IMR-90 (cell line): ENCODE data around the gene RBM39. TPM values are rescaled to one million over a fixed set of nuclear protein-coding genes. Genes with fewer than 3 reads are reported as not detected.
A peak's percentile ranks its signal among the peaks of the same experiment; 100 is the strongest.

ENCODE experiments used
- ATAC-seq: fragments of 200-7000 bp; cut with Tn5 transposase; 2 replicates; pipeline ENCODE4 v1.9.1; 2020; ENCODE audit warnings: low read depth, mild to moderate bottlenecking, moderate library complexity
- BruUV-seq: library from RNA; stranded (reverse); fragments of 400-500 nt; replicated peaks from 2 replicates; lab custom pipeline; 2021; lab: Mats Ljungman, UMichigan
- CTCF ChIA-PET: fragments of 300-600 bp; formaldehyde crosslinking; extraction: SDS; loops from one replicate; lab custom pipeline; 2021; ENCODE audit warnings: antibody characterized with exemption; lab: Yijun Ruan, JAX
- POLR2A ChIA-PET: fragments of 300-600 bp; sonication (Branson Sonifier 250); formaldehyde crosslinking; loops from one replicate; lab custom pipeline; 2022; ENCODE audit warnings: antibody characterized with exemption; ENCODE audit not compliant: unreplicated experiment; lab: Charles Lee
- DNase-seq: peaks from one replicate; pipeline ENCODE4 v3.0.0; 2013
- H2AFZ ChIP-seq: replicated peaks from 2 replicates; pipeline ENCODE3; 2013; ENCODE audit warnings: low read length, mild to moderate bottlenecking; ENCODE audit not compliant: poor library complexity
- H2AK5ac ChIP-seq: 2 replicates; pipeline ENCODE4 v1.6.1; 2013; ENCODE audit warnings: low read depth, low read length, inconsistent platforms
- H2AK9ac ChIP-seq: replicated peaks from 2 replicates; pipeline ENCODE3; 2013; ENCODE audit warnings: mild to moderate bottlenecking, low read depth, low read length, moderate library complexity; ENCODE audit not compliant: poor library complexity
- H2BK120ac ChIP-seq: 2 replicates; pipeline ENCODE4 v1.6.1; 2013; ENCODE audit warnings: low read depth, low read length, inconsistent platforms
- H2BK15ac ChIP-seq: 3 replicates; pipeline ENCODE4 v1.6.1; 2013; ENCODE audit warnings: low read depth, low read length, inconsistent platforms
- H2BK20ac ChIP-seq: 2 replicates; pipeline ENCODE4 v1.6.1; 2013; ENCODE audit warnings: low read depth, mild to moderate bottlenecking, inconsistent platforms, low read length, moderate library complexity
- H2BK5ac ChIP-seq: 2 replicates; pipeline ENCODE4 v1.6.1; 2013; ENCODE audit warnings: mild to moderate bottlenecking, low read depth, low read length, inconsistent platforms; ENCODE audit not compliant: poor library complexity, severe bottlenecking
- H3K14ac ChIP-seq: replicated peaks from 2 replicates; pipeline ENCODE4 v1.6.1; 2013; ENCODE audit warnings: low read depth, low read length, inconsistent platforms
- H3K18ac ChIP-seq: 2 replicates; pipeline ENCODE4 v1.6.1; 2013; ENCODE audit warnings: low read depth, low read length, control low read depth
- H3K23ac ChIP-seq: 2 replicates; pipeline ENCODE4 v1.6.1; 2013; ENCODE audit warnings: low read depth, low read length, inconsistent platforms
- H3K27ac ChIP-seq: 2 replicates; pipeline ENCODE4 v1.5.1; 2013; ENCODE audit warnings: mild to moderate bottlenecking, control low read depth, low read length; ENCODE audit not compliant: insufficient read depth
- H3K27me3 ChIP-seq: 2 replicates; pipeline ENCODE4 v1.6.1; 2013; ENCODE audit warnings: low read length; ENCODE audit not compliant: control insufficient read depth, insufficient read depth
- H3K36me3 ChIP-seq: 2 replicates; pipeline ENCODE4 v1.6.1; 2013; ENCODE audit warnings: low read length, mixed read lengths; ENCODE audit not compliant: control insufficient read depth, insufficient read depth
- H3K4ac ChIP-seq: 2 replicates; pipeline ENCODE4 v1.6.1; 2013; ENCODE audit warnings: low read depth, low read length, inconsistent platforms
- H3K4me1 ChIP-seq: 2 replicates; pipeline ENCODE4 v1.6.1; 2013; ENCODE audit warnings: low read length, mixed read lengths; ENCODE audit not compliant: control insufficient read depth, insufficient read depth
- H3K4me2 ChIP-seq: 2 replicates; pipeline ENCODE4 v1.6.1; 2013; ENCODE audit warnings: low read depth, mild to moderate bottlenecking, control low read depth, low read length, moderate library complexity
- H3K4me3 ChIP-seq: 2 replicates; pipeline ENCODE4 v1.5.1; 2013; ENCODE audit warnings: low read depth, mild to moderate bottlenecking, control low read depth, low read length, moderate library complexity; ENCODE audit not compliant: insufficient read depth
- H3K56ac ChIP-seq: 2 replicates; pipeline ENCODE4 v1.6.1; 2013; ENCODE audit warnings: low read length, inconsistent platforms; ENCODE audit not compliant: insufficient read depth; ENCODE audit errors: extremely low read depth
- H3K79me1 ChIP-seq, 2 experiments: 2 replicates each; pipeline ENCODE4 v1.6.1; 2013; ENCODE audit warnings: low read length in 2 of 2, inconsistent platforms in 1 of 2, low read depth in 1 of 2
- H3K9ac ChIP-seq: 2 replicates; pipeline ENCODE4 v1.6.1; 2013; ENCODE audit warnings: low read depth, low read length, control low read depth
- H3K9me1 ChIP-seq: 2 replicates; pipeline ENCODE4 v1.6.1; 2013; ENCODE audit warnings: low read length, inconsistent platforms; ENCODE audit not compliant: insufficient read depth
- H3K9me3 ChIP-seq: 2 replicates; pipeline ENCODE4 v1.6.1; 2013; ENCODE audit warnings: low read length; ENCODE audit not compliant: control insufficient read depth, insufficient read depth
- H4K20me1 ChIP-seq: 2 replicates; pipeline ENCODE4 v1.6.1; 2013; ENCODE audit warnings: low read length, inconsistent platforms; ENCODE audit not compliant: insufficient read depth
- H4K5ac ChIP-seq: 2 replicates; pipeline ENCODE4 v1.6.1; 2013; ENCODE audit warnings: mild to moderate bottlenecking, low read depth, low read length, control low read depth
- H4K8ac ChIP-seq, 2 experiments: 2 replicates each; pipeline ENCODE4 v1.6.1; 2013; ENCODE audit warnings: low read depth in 2 of 2, low read length in 2 of 2, control low read depth in 1 of 2, inconsistent platforms in 1 of 2
- H4K91ac ChIP-seq: 2 replicates; pipeline ENCODE4 v1.6.1; 2013; ENCODE audit warnings: low read depth, low read length, inconsistent platforms; ENCODE audit not compliant: insufficient read depth
- NFE2L2 ChIP-seq: fragments of 150-350 bp; IDR thresholded peaks from 2 replicates; pipeline ENCODE4 v1.6.1; 2016; ENCODE audit warnings: low read depth, mild to moderate bottlenecking, low read length
- SMC3 ChIP-seq: fragments of 150-350 bp; IDR thresholded peaks from 2 replicates; pipeline ENCODE4 v1.6.1; 2016; ENCODE audit warnings: low read depth, mild to moderate bottlenecking, antibody characterized with exemption, low read length, moderate library complexity
- WGBS, 2 experiments: methylation state at CpG; one replicate each; pipeline versions ENCODE4 v1.1.5 to v1.1.7; 2013; ENCODE audit warnings: missing lambda C conversion rate in 2 of 2; ENCODE audit not compliant: insufficient read length in 1 of 2; ENCODE audit errors: extremely low coverage in 2 of 2; 5-methylcytosine and 5-hydroxymethylcytosine counted together
- dilution Hi-C: fragments of 300-500 bp; cut with HindIII; formaldehyde crosslinking; loops from one replicate; pipeline ENCODE4 v1.14.3; 2018; ENCODE audit warnings: low sequenced_read_pairs; ENCODE audit not compliant: unreplicated experiment
- in situ Hi-C: fragments of 300-500 bp; cut with MboI; formaldehyde crosslinking; loops from 3 replicates; pipeline ENCODE4 v1.14.3; 2019; ENCODE audit warnings: low sequenced_read_pairs, inconsistent platforms, mixed read lengths
- intact Hi-C: fragments of 100-400 bp; cut with micrococcal nuclease; formaldehyde crosslinking; loops from 2 replicates; pipeline ENCODE4 v1.10.0; 2022
- polyA plus RNA-seq, 3 experiments: library from polyadenylated mRNA; depleted of rRNA; stranded (reverse); fragments of >200 nt; gene quantifications; 2 replicates each; pipeline ENCODE4 v1.2.3, GENCODE V29; 2012; ENCODE audit warnings: low replicate concordance in 1 of 3
- total RNA-seq: library from RNA; depleted of rRNA; stranded (reverse); fragments of >200 nt; gene quantifications from 2 replicates; pipeline ENCODE4 v1.2.3, GENCODE V29; 2012

The RBM39 gene
- total and polyA plus RNA-seq, 2 of the 4 experiments (the other 2 are of a cell fraction) = 106 to 166 TPM

- H3K4me1 ChIP-seq = peaks cover 6% of the 10 kb centered on the region
- peak overlapping the region; percentile 82 to 84; a peak in 3 of 4 replicates for H4K8ac ChIP-seq
- peak overlapping the region; percentile 59; the same call in 1 of the 2 replicates for H3K27ac ChIP-seq
Observed at GRCh38 chr20:35743693-35744491, 1.8 kb upstream of the RBM39 start.

More at GRCh38 chr20:35743693-35744491, 1.8 kb upstream of the RBM39 start:
- H2BK120ac ChIP-seq = peak overlapping the region; percentile 71
- peaks cover 9% of the 10 kb centered on the region for H3K36me3 ChIP-seq
- no peak overlapping the region; the same call in 1 of the 2 replicates for H3K9ac ChIP-seq
- in situ Hi-C loops (loop anchor here (10.0 kb wide), 1 partner anchor 141 kb away; no protein-coding TSS in a partner anchor), dilution Hi-C loops (no loop called here), intact Hi-C loops (loop anchor here (2.0 to 5.0 kb wide), 4 partner anchors 25 to 208 kb away; partner anchors contain the start of genes CPNE1, RBM12 and SCAND1)
- DNase-seq (peak; percentile 31), ATAC-seq (no peak)
- WGBS, 2 experiments = 93% methylated on average over 2 of the region's 15 CpGs; no CpG with 5 or more reads in 1 of the 2 experiments
- no peak overlapping the region; the same call in 1 of the 2 replicates for H4K91ac ChIP-seq
- H3K9me1 ChIP-seq = peaks cover 9% of the 10 kb centered on the region
- H2BK20ac ChIP-seq = peak overlapping the region; percentile 48; the same call in 1 of the 2 replicates
- H3K23ac ChIP-seq = peak overlapping the region; percentile 67
- peak overlapping the region; percentile 70; the same call in 1 of the 2 replicates for H3K4ac ChIP-seq
- BruUV-seq = no TSS peak
- H3K79me1 ChIP-seq = peaks cover 0 to 19% of the 10 kb centered on the region in 2 experiments; a peak in 2 of 4 replicates
- no peaks in the 10 kb centered on the region for H3K27me3 ChIP-seq
- peak overlapping the region; percentile 79; the same call in 1 of the 2 replicates for H3K18ac ChIP-seq
- peak overlapping the region; percentile 40 for H4K5ac ChIP-seq
- no peak overlapping the region for H2AK5ac ChIP-seq
- no peak overlapping the region for H2AFZ ChIP-seq
- H3K4me2 ChIP-seq = peak overlapping the region; percentile 79
- H2AK9ac ChIP-seq = no peak overlapping the region
- peak overlapping the region; percentile 48; the same call in 1 of the 2 replicates for H3K56ac ChIP-seq
- H2BK5ac ChIP-seq = peak overlapping the region; percentile 94
- no peak overlapping the region; the same call in 1 of the 2 replicates for H3K4me3 ChIP-seq
- ChIA-PET CTCF (interaction anchor here (0.7 kb wide), 1 partner anchor 38 kb away, joined by 3 read pairs; no protein-coding TSS in a partner anchor), POLR2A (interaction anchor here (0.7 to 2.3 kb wide), 3 partner anchors 25 to 140 kb away, joined by 4 to 13 read pairs (median 10); no protein-coding TSS in a partner anchor)
- TF ChIP-seq SMC3 (no peak), NFE2L2 (peak; percentile 66)
- H3K9me3 ChIP-seq = no peaks in the 10 kb centered on the region
- peak overlapping the region; percentile 87 for H3K14ac ChIP-seq
- no peak overlapping the region; the same call in 2 of the 3 replicates for H2BK15ac ChIP-seq
- peaks cover 26% of the 10 kb centered on the region for H4K20me1 ChIP-seq
